ENCODE data around the gene FYB1. TPM values are rescaled to one million over a fixed set of nuclear protein-coding genes. Genes with fewer than 3 reads are reported as not detected.
"Not testable (repeated sequence)": the region's sequence is repeated elsewhere in the genome, so short reads cannot be mapped to it uniquely, and the experiment has no call there.

Gene FYB1
- total RNA-seq, 1 experiment from 2014 or later = 0.42 TPM

DNA sequence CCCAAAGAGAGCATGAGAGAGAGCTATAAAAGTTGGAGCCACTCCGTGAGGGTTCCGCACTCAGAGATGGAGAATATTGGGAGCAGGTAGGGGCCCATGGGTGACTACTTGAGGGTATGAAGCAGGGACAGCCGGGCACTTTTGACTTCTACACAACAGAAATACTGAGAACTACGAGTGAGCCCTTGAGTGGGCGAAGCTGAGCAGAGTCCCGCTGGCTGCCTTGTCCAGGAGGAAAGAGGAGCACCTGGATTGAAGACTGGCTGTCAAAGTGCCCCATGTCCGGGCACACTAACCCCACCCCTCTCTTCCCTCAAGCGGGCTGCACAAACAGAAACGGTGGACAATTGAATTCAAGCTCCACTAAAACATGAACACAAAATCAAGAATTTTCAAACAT lies 33.6 kb downstream of the FYB1 start:
- Histone ChIP-seq H3K79me2 (ENCODE audit: insufficient read depth, low read length) (no peaks in the 10 kb centered on the region), H3K36me3 (ENCODE audit: control insufficient read depth in 1 of 2, insufficient read depth in 2 of 2, low read length in 2 of 2) (no peaks in the 10 kb centered on the region), H2AFZ (ENCODE audit: low read depth, low read length, poor library complexity, severe bottlenecking) (no peak overlapping the region), H3K9me3 (ENCODE audit: control insufficient read depth in 1 of 2, insufficient read depth in 1 of 2, low read depth in 1 of 2, low read length in 2 of 2) (no peaks in the 10 kb centered on the region), H3K27me3 (ENCODE audit: insufficient read depth, low read length) (no peaks in the 10 kb centered on the region), H4K20me1 (ENCODE audit: insufficient read depth) (no peaks in the 10 kb centered on the region), H3K9me2 (ENCODE audit: insufficient read depth) (no peaks in the 10 kb centered on the region), H3K4me1 (ENCODE audit: control insufficient read depth in 1 of 2, insufficient read depth in 2 of 2, low read length in 2 of 2) (no peaks in the 10 kb centered on the region), H3K4me2 (ENCODE audit: low read length) (no peak overlapping the region), H3K27ac (ENCODE audit: low read depth, low read length) (no peak overlapping the region), H3K9ac (ENCODE audit: low read length) (no peak overlapping the region), H3K4me3 (replicated peaks in 1 of 2; ENCODE audit: low read depth in 1 of 2, low read length in 2 of 2) (no peak overlapping the region)
- intact Hi-C loops (cut with micrococcal nuclease) = no loop called here
- DNase-seq (ENCODE audit: low read depth, low spot score) (no peak), ATAC-seq (no peak)
- ChIA-PET RAD21 (ENCODE audit: low non-redundant PET in 1 of 2, low total read pairs in 2 of 2, uncharacterized antibody in 2 of 2, unreplicated experiment in 2 of 2) (no interaction called here), POLR2A (no interaction called here), CTCF (no interaction called here)
- TF ChIP-seq ELF1 (IDR thresholded peaks at IDR 0.05; ENCODE audit: borderline replicate concordance, low read depth) (no peak), SP1 (IDR thresholded peaks at IDR 0.05; ENCODE audit: low read depth) (no peak), EZH2phosphoT487 (IDR thresholded peaks at IDR 0.05; ENCODE audit: borderline replicate concordance) (no peak), SRF (IDR thresholded peaks at IDR 0.05; ENCODE audit: low read depth) (no peak), TCF7L2 (IDR thresholded peaks at IDR 0.05; ENCODE audit: borderline replicate concordance, extremely low read depth, insufficient read depth, insufficient read length) (no peak), ZFX (IDR thresholded peaks at IDR 0.05) (no peak), JUND (IDR thresholded peaks at IDR 0.05) (no peak), POLR2AphosphoS5 (IDR thresholded peaks at IDR 0.05; ENCODE audit: low read depth, low read length) (no peak), CEBPB (IDR thresholded peaks at IDR 0.05; ENCODE audit: low read depth) (no peak)
- TF ChIP-seq, protein P1, sequence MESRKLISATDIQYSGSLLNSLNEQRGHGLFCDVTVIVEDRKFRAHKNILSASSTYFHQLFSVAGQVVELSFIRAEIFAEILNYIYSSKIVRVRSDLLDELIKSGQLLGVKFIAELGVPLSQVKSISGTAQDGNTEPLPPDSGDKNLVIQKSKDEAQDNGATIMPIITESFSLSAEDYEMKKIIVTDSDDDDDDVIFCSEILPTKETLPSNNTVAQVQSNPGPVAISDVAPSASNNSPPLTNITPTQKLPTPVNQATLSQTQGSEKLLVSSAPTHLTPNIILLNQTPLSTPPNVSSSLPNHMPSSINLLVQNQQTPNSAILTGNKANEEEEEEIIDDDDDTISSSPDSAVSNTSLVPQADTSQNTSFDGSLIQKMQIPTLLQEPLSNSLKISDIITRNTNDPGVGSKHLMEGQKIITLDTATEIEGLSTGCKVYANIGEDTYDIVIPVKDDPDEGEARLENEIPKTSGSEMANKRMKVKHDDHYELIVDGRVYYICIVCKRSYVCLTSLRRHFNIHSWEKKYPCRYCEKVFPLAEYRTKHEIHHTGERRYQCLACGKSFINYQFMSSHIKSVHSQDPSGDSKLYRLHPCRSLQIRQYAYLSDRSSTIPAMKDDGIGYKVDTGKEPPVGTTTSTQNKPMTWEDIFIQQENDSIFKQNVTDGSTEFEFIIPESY (IDR thresholded peaks at IDR 0.05; ENCODE audit: extremely low read depth, insufficient replicate concordance, low read length) = no peak
- TF ChIP-seq, protein P2, sequence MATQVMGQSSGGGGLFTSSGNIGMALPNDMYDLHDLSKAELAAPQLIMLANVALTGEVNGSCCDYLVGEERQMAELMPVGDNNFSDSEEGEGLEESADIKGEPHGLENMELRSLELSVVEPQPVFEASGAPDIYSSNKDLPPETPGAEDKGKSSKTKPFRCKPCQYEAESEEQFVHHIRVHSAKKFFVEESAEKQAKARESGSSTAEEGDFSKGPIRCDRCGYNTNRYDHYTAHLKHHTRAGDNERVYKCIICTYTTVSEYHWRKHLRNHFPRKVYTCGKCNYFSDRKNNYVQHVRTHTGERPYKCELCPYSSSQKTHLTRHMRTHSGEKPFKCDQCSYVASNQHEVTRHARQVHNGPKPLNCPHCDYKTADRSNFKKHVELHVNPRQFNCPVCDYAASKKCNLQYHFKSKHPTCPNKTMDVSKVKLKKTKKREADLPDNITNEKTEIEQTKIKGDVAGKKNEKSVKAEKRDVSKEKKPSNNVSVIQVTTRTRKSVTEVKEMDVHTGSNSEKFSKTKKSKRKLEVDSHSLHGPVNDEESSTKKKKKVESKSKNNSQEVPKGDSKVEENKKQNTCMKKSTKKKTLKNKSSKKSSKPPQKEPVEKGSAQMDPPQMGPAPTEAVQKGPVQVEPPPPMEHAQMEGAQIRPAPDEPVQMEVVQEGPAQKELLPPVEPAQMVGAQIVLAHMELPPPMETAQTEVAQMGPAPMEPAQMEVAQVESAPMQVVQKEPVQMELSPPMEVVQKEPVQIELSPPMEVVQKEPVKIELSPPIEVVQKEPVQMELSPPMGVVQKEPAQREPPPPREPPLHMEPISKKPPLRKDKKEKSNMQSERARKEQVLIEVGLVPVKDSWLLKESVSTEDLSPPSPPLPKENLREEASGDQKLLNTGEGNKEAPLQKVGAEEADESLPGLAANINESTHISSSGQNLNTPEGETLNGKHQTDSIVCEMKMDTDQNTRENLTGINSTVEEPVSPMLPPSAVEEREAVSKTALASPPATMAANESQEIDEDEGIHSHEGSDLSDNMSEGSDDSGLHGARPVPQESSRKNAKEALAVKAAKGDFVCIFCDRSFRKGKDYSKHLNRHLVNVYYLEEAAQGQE (IDR thresholded peaks at IDR 0.05; ENCODE audit: low read depth) = no peak
- BruUV-seq (replicated peaks) = no TSS peak

DNA sequence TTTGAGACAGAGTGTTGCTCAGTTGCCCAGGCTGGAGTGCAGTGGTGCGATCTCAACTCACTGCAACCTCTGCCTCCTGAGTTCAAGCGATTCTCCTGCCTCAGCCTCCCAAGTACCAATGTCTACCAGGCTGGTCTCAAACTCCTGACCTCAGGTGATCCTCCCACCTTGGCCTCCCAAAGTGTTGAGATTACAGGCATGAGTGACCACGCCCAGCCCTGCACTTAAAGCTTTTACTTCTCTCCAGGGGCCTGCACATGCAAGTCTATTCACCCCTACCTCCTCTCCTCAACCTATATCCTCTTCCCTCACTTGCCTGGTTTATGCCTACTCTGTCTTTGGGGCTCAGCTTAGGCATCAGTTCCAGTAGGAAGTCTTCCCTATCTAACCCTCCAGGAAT lies 39.8 kb downstream of the FYB1 start:
- ATAC-seq; RAD21 ChIA-PET (ENCODE audit: low non-redundant PET in 1 of 2, low total read pairs in 2 of 2, uncharacterized antibody in 2 of 2, unreplicated experiment in 2 of 2); H3K27ac ChIP-seq (ENCODE audit: low read depth, low read length); H3K79me2 ChIP-seq (ENCODE audit: insufficient read depth, low read length); POLR2A ChIA-PET; H3K9me3 ChIP-seq (ENCODE audit: control insufficient read depth in 1 of 2, insufficient read depth in 1 of 2, low read depth in 1 of 2, low read length in 2 of 2); H3K4me1 ChIP-seq (ENCODE audit: control insufficient read depth in 1 of 2, insufficient read depth in 2 of 2, low read length in 2 of 2); H3K9me2 ChIP-seq (ENCODE audit: insufficient read depth); H3K9ac ChIP-seq (ENCODE audit: low read length); H3K4me2 ChIP-seq (ENCODE audit: low read length); BruUV-seq (replicated peaks); H3K36me3 ChIP-seq (ENCODE audit: control insufficient read depth in 1 of 2, insufficient read depth in 2 of 2, low read length in 2 of 2); intact Hi-C loops (cut with micrococcal nuclease); CTCF ChIA-PET; H3K27me3 ChIP-seq (ENCODE audit: insufficient read depth, low read length); H3K4me3 ChIP-seq (replicated peaks in 1 of 2; ENCODE audit: low read depth in 1 of 2, low read length in 2 of 2); DNase-seq (ENCODE audit: low read depth, low spot score); H4K20me1 ChIP-seq (ENCODE audit: insufficient read depth); H2AFZ ChIP-seq (ENCODE audit: low read depth, low read length, poor library complexity, severe bottlenecking): not testable (repeated sequence)

All from HCT116 (cell line).